ENCODE data around the gene BSN. TPM values are rescaled to one million over a fixed set of nuclear protein-coding genes. Genes with fewer than 3 reads are reported as not detected.
A peak's percentile ranks its signal among the peaks of the same experiment; 100 is the strongest.

Gene BSN
- total RNA-seq, 1 experiment from 2014 or later = 0.93 TPM

DNA sequence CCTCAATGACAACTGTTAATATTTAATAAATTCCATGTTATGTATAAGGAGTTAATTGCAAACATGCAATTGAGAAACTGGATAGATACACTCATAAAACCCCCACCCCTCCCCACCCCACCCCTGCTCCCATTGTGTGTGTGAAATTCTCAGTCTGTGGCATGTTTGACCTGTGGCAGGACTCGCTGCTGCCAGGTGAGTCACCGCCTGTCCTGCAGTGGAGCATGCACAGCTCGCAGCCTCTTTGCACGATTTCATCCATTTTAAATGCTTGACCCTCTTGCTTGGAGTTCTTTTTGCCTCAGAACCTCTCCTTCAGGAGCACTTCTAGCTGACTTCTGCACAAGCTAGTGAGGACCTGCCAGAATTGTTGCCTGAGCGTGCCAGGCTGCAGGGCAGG, 114.6 kb downstream of the BSN start:
- H3K4me3 ChIP-seq (ENCODE audit: low read depth, low read length) = no peak overlapping the region
- Mint-ChIP-seq H3K27ac (ENCODE audit: unreplicated experiment) (no peak overlapping the region), H3K9me3 (ENCODE audit: unreplicated experiment) (no peaks in the 10 kb centered on the region), H3K27me3 (ENCODE audit: insufficient read depth, unreplicated experiment) (no peaks in the 10 kb centered on the region), H3K4me1 (ENCODE audit: low read depth, unreplicated experiment) (peaks cover 35% of the 10 kb centered on the region), H3K4me3 (ENCODE audit: unreplicated experiment) (peak overlapping the region; percentile 34), H3K36me3 (ENCODE audit: insufficient read depth, unreplicated experiment) (peaks cover 18% of the 10 kb centered on the region)
- CTCF ChIA-PET = interaction anchor here (1.8 kb wide), 1 partner anchor 129 kb away, joined by 20 read pairs; no protein-coding TSS in a partner anchor
- no peaks in the 10 kb centered on the region for H3K36me3 ChIP-seq (ENCODE audit: control insufficient read depth, insufficient read depth, low read length)
- no peaks in the 10 kb centered on the region for H3K27me3 ChIP-seq (replicated peaks; ENCODE audit: control insufficient read depth, insufficient read depth, low read length)
- DNase-seq = no peak
- TF ChIP-seq, protein P1, sequence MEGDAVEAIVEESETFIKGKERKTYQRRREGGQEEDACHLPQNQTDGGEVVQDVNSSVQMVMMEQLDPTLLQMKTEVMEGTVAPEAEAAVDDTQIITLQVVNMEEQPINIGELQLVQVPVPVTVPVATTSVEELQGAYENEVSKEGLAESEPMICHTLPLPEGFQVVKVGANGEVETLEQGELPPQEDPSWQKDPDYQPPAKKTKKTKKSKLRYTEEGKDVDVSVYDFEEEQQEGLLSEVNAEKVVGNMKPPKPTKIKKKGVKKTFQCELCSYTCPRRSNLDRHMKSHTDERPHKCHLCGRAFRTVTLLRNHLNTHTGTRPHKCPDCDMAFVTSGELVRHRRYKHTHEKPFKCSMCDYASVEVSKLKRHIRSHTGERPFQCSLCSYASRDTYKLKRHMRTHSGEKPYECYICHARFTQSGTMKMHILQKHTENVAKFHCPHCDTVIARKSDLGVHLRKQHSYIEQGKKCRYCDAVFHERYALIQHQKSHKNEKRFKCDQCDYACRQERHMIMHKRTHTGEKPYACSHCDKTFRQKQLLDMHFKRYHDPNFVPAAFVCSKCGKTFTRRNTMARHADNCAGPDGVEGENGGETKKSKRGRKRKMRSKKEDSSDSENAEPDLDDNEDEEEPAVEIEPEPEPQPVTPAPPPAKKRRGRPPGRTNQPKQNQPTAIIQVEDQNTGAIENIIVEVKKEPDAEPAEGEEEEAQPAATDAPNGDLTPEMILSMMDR (IDR thresholded peaks at IDR 0.05; ENCODE audit: insufficient read depth in 1 of 2, low read depth in 1 of 2, low read length in 1 of 2, severe bottlenecking in 1 of 2, unreplicated experiment in 1 of 2) = no peak
- BruUV-seq (replicated peaks) = no TSS peak
- POLR2A ChIA-PET = no interaction called here
- H3K4me1 ChIP-seq = peaks cover 28% of the 10 kb centered on the region
- no peaks in the 10 kb centered on the region for H3K9me3 ChIP-seq
- intact Hi-C loops (cut with micrococcal nuclease; ENCODE audit: unreplicated experiment) = no loop called here

DNA sequence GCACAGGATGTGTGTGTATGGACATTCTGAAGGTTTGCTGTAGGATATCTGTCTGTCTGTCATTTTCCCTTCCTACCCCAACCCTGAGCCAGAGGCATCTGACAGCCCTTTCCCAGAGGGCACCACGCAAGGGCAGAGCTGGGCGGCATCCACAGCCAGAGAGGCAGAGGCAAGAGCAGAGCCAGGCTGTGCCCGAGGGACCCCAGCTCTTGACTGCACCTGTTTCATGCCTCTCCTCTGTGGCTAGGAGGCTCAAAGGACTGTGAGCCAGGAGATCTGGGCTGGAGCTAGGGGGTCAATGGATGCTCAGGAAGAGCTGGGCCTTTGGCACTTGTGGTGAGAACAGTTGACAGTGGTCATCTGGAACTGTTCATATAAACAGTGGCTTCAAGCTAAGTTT, 115.1 kb downstream of the BSN start:
- Histone ChIP-seq H3K4me3 (ENCODE audit: low read depth, low read length) (no peak overlapping the region), H3K36me3 (ENCODE audit: control insufficient read depth, insufficient read depth, low read length) (no peaks in the 10 kb centered on the region), H3K9me3 (no peaks in the 10 kb centered on the region), H3K27me3 (replicated peaks; ENCODE audit: control insufficient read depth, insufficient read depth, low read length) (no peaks in the 10 kb centered on the region), H3K4me1 (peaks cover 28% of the 10 kb centered on the region)
- Mint-ChIP-seq H3K27ac (ENCODE audit: unreplicated experiment) (no peak overlapping the region), H3K27me3 (ENCODE audit: insufficient read depth, unreplicated experiment) (no peaks in the 10 kb centered on the region), H3K9me3 (ENCODE audit: unreplicated experiment) (no peaks in the 10 kb centered on the region), H3K4me3 (ENCODE audit: unreplicated experiment) (no peak overlapping the region), H3K4me1 (ENCODE audit: low read depth, unreplicated experiment) (peaks cover 35% of the 10 kb centered on the region), H3K36me3 (ENCODE audit: insufficient read depth, unreplicated experiment) (peaks cover 23% of the 10 kb centered on the region)
- DNase-seq = no peak
- BruUV-seq (replicated peaks) = no TSS peak
- intact Hi-C loops (cut with micrococcal nuclease; ENCODE audit: unreplicated experiment) = no loop called here
- CTCF ChIA-PET = interaction anchor here (1.8 kb wide), 1 partner anchor 130 kb away, joined by 20 read pairs; no protein-coding TSS in a partner anchor
- TF ChIP-seq, protein P1 (IDR thresholded peaks at IDR 0.05; ENCODE audit: insufficient read depth in 1 of 2, low read depth in 1 of 2, low read length in 1 of 2, severe bottlenecking in 1 of 2, unreplicated experiment in 1 of 2) = no peak
- POLR2A ChIA-PET = interaction anchor here (0.8 kb wide), 1 partner anchor 129 kb away, joined by 3 read pairs; no protein-coding TSS in a partner anchor

DNA sequence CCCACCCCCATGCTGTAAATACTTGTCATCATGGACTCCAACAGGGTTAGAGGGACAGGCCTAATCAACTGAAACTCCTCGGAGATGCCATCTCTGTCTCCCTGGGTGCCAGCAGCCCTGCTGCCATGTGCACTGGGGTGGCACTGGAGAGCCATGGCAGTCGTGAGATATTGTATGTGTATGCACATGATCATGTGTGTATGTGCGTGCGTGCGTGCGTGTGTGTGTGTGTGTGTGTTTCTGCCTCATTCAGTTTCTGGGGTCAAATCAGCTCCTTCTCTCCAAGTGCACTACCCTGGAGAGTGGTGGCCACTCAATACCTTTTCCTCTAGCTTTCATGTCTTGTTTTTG, 116.6 kb downstream of the BSN start:
- no peak overlapping the region for H3K4me3 Mint-ChIP-seq (ENCODE audit: unreplicated experiment)
- no peaks in the 10 kb centered on the region for H3K9me3 Mint-ChIP-seq (ENCODE audit: unreplicated experiment)
- peaks cover 1% of the 10 kb centered on the region; the same call in 1 of the 2 replicates for H3K36me3 ChIP-seq (ENCODE audit: control insufficient read depth, insufficient read depth, low read length)
- peaks cover 28% of the 10 kb centered on the region for H3K4me1 Mint-ChIP-seq (ENCODE audit: low read depth, unreplicated experiment)
- H3K9me3 ChIP-seq = no peaks in the 10 kb centered on the region
- H3K4me3 ChIP-seq (ENCODE audit: low read depth, low read length) = no peak overlapping the region
- ChIA-PET CTCF (interaction anchor here (0.6 to 1.7 kb wide), 5 partner anchors 14 to 216 kb away, joined by 3 to 73 read pairs (median 14); partner anchors contain the start of gene INKA1), POLR2A (interaction anchor here (0.5 to 1.2 kb wide), 2 partner anchors 131 to 331 kb away, joined by 3 to 10 read pairs; no protein-coding TSS in a partner anchor)
- H3K27me3 Mint-ChIP-seq (ENCODE audit: insufficient read depth, unreplicated experiment) = no peaks in the 10 kb centered on the region
- peaks cover 31% of the 10 kb centered on the region for H3K36me3 Mint-ChIP-seq (ENCODE audit: insufficient read depth, unreplicated experiment)
- H3K27ac Mint-ChIP-seq (ENCODE audit: unreplicated experiment) = no peak overlapping the region
- TF ChIP-seq, protein P1 (IDR thresholded peaks at IDR 0.05; ENCODE audit: insufficient read depth in 1 of 2, low read depth in 1 of 2, low read length in 1 of 2, severe bottlenecking in 1 of 2, unreplicated experiment in 1 of 2) = no peak
- no peaks in the 10 kb centered on the region for H3K27me3 ChIP-seq (replicated peaks; ENCODE audit: control insufficient read depth, insufficient read depth, low read length)
- no peak for DNase-seq
- BruUV-seq (replicated peaks) = no TSS peak
- intact Hi-C loops (cut with micrococcal nuclease; ENCODE audit: unreplicated experiment) = loop anchor here (1.0 to 5.0 kb wide), 3 partner anchors 84 to 217 kb away; no protein-coding TSS in a partner anchor
- peaks cover 30% of the 10 kb centered on the region for H3K4me1 ChIP-seq
